GM12878 (cell line): ENCODE data around the gene PTPRC. TPM values are rescaled to one million over a fixed set of nuclear protein-coding genes. Genes with fewer than 3 reads are reported as not detected.

Experiments used
- ATAC-seq: fragments of 200-7000 bp; cut with Tn5 transposase; 3 replicates; pipeline ENCODE4 v1.9.1; 2020; ENCODE audit warnings: mild to moderate bottlenecking, moderate library complexity
- BruUV-seq: library from RNA; stranded (reverse); fragments of 400-500 nt; replicated peaks from 2 replicates; lab custom pipeline; 2021; lab: Mats Ljungman, UMichigan
- CTCF ChIA-PET: fragments of 300-600 bp; sonication (Branson Sonifier 250); formaldehyde crosslinking; extraction: SDS; loops from one replicate; lab custom pipeline; 2021; ENCODE audit warnings: inconsistent platforms; lab: Yijun Ruan, JAX
- POLR2A ChIA-PET: fragments of 350-600 bp; formaldehyde crosslinking; extraction: SDS; loops from one replicate; lab custom pipeline; 2021; ENCODE audit warnings: inconsistent platforms; lab: Charles Lee
- RAD21 ChIA-PET: fragments of 300-600 bp; sonication (Branson Sonifier 250); formaldehyde crosslinking; loops from one replicate; lab custom pipeline; 2023; ENCODE audit warnings: antibody characterized with exemption; ENCODE audit not compliant: unreplicated experiment; lab: Charles Lee
- SMC1A ChIA-PET: fragments of 300-600 bp; sonication (Branson Sonifier 250); formaldehyde crosslinking; loops from one replicate; lab custom pipeline; 2023; ENCODE audit not compliant: unreplicated experiment, uncharacterized antibody; lab: Charles Lee
- DNase-seq: peaks from one replicate; pipeline ENCODE4 v3.0.0-alpha.2; 2011; ENCODE audit warnings: low read depth, low spot score
- FAIRE-seq: peaks from 3 replicates; lab custom pipeline; 2011; peaks lifted over from hg19 to GRCh38; lab: Jason Lieb, UNC
- H2AFZ ChIP-seq: 2 replicates; pipeline ENCODE4 v1.6.0; 2011; ENCODE audit warnings: low read depth, low read length, control low read depth; ENCODE audit not compliant: control insufficient read depth
- H3K27ac ChIP-seq: 2 replicates; pipeline ENCODE4 v1.5.1; 2011; ENCODE audit warnings: control low read depth; ENCODE audit not compliant: control insufficient read depth, insufficient read depth
- H3K27me3 ChIP-seq, 2 experiments: replicated peaks in 1 of 2; 2 replicates each; pipeline versions ENCODE4 v1.6.0 to v1.6.1; 2011; ENCODE audit warnings: low read length in 1 of 2; ENCODE audit not compliant: control insufficient read depth in 2 of 2, insufficient read depth in 2 of 2
- H3K36me3 ChIP-seq, 2 experiments: 2 replicates each; pipeline ENCODE4 v1.5.1; 2011; ENCODE audit warnings: low read length in 1 of 2; ENCODE audit not compliant: control insufficient read depth in 2 of 2, insufficient read depth in 2 of 2
- H3K4me1 ChIP-seq: 2 replicates; pipeline ENCODE4 v1.6.1; 2011; ENCODE audit warnings: mild to moderate bottlenecking, low read length, moderate library complexity, mixed read lengths; ENCODE audit not compliant: control insufficient read depth, insufficient read depth
- H3K4me2 ChIP-seq: 2 replicates; pipeline ENCODE4 v1.6.0; 2011; ENCODE audit warnings: control low read depth; ENCODE audit not compliant: control insufficient read depth, insufficient read depth
- H3K4me3 ChIP-seq: fragments of 200-600 bp; sonication (generic); 2 replicates; pipeline ENCODE4 v1.5.1; 2016
- H3K79me2 ChIP-seq: 2 replicates; pipeline ENCODE4 v1.6.0; 2011; ENCODE audit warnings: low read length; ENCODE audit not compliant: control insufficient read depth, insufficient read depth
- H3K9ac ChIP-seq: 2 replicates; pipeline ENCODE4 v1.8.0; 2011; ENCODE audit warnings: low read length, control low read depth, mixed read lengths; ENCODE audit not compliant: control insufficient read depth, insufficient read depth
- H3K9me3 ChIP-seq: replicated peaks from 3 replicates; pipeline ENCODE4 v1.5.1; 2011; ENCODE audit warnings: mild to moderate bottlenecking, low read length; ENCODE audit not compliant: control insufficient read depth, insufficient read depth
- H4K20me1 ChIP-seq: 2 replicates; pipeline ENCODE4 v1.6.0; 2011; ENCODE audit not compliant: control insufficient read depth, insufficient read depth
- ATF7 ChIP-seq: fragments of 450-650 bp; IDR thresholded peaks from 2 replicates; pipeline ENCODE4 v1.6.1; 2016; ENCODE audit warnings: low read depth, mild to moderate bottlenecking
- BRCA1 ChIP-seq: IDR thresholded peaks from 2 replicates; pipeline ENCODE4 v1.6.1; 2011; ENCODE audit warnings: low read depth, low read length, improper control_type of control experiment
- CREB1 ChIP-seq: IDR thresholded peaks from 2 replicates; pipeline ENCODE4 v1.6.1; 2012; ENCODE audit warnings: low read depth, mild to moderate bottlenecking, inconsistent platforms
- CREM ChIP-seq: IDR thresholded peaks from 2 replicates; pipeline ENCODE4 v1.6.1; 2014; ENCODE audit warnings: antibody characterized with exemption, low read depth
- ESRRA ChIP-seq: IDR thresholded peaks from 2 replicates; pipeline ENCODE4 v1.6.1; 2012; ENCODE audit warnings: mild to moderate bottlenecking, low read length, improper control_type of control experiment
- GABPA ChIP-seq: IDR thresholded peaks from 2 replicates; pipeline ENCODE4 v1.6.1; 2014; ENCODE audit warnings: antibody characterized with exemption, low read depth, mild to moderate bottlenecking, inconsistent platforms
- GATAD2B ChIP-seq: fragments of 450-650 bp; conservative IDR thresholded peaks from 2 replicates; pipeline ENCODE4 v1.6.1; 2017; ENCODE audit warnings: low read depth, mild to moderate bottlenecking, moderate library complexity
- HDAC2 ChIP-seq: fragments of 200-600 bp; sonication (generic); IDR thresholded peaks from 2 replicates; pipeline ENCODE4 v1.6.1; 2017
- JUNB ChIP-seq: IDR thresholded peaks from 2 replicates; pipeline ENCODE4 v1.6.1; 2016; ENCODE audit warnings: antibody characterized with exemption, mild to moderate bottlenecking
- NFIC ChIP-seq: IDR thresholded peaks from 2 replicates; pipeline ENCODE4 v1.6.1; 2012; ENCODE audit warnings: low read depth, mild to moderate bottlenecking, inconsistent platforms, low read length, moderate library complexity
- NFYA ChIP-seq: IDR thresholded peaks from 2 replicates; pipeline ENCODE4 v1.6.1; 2011; ENCODE audit warnings: low read depth, mild to moderate bottlenecking, low read length, improper control_type of control experiment, borderline replicate concordance
- SIN3A ChIP-seq: IDR thresholded peaks from 2 replicates; pipeline ENCODE4 v1.6.1; 2012; ENCODE audit warnings: low read depth, low read length, improper control_type of control experiment
- SUZ12 ChIP-seq: fragments of 200-600 bp; sonication (generic); IDR thresholded peaks from one replicate; pipeline ENCODE4 v1.6.1; 2018; ENCODE audit warnings: antibody characterized with exemption, mild to moderate bottlenecking; ENCODE audit not compliant: unreplicated experiment
- YY1 ChIP-seq: IDR thresholded peaks from 2 replicates; pipeline ENCODE4 v1.6.1; 2011; ENCODE audit warnings: low read depth, mild to moderate bottlenecking, low read length
- WGBS: methylation state at CpG from one replicate; pipeline ENCODE4 v1.1.6; 2016; ENCODE audit warnings: low lambda C conversion rate; ENCODE audit not compliant: insufficient replicate concordance, insufficient coverage; ENCODE audit errors: missing lambda C conversion rate; 5-methylcytosine and 5-hydroxymethylcytosine counted together
- in situ Hi-C: fragments of 300-500 bp; cut with MboI; formaldehyde crosslinking; loops from 9 replicates; pipeline ENCODE4 v1.14.3; 2018; ENCODE audit warnings: mixed read lengths
- intact Hi-C: fragments of 100-400 bp; cut with micrococcal nuclease; formaldehyde crosslinking; loops from one replicate; pipeline ENCODE4 v1.14.2; 2022; ENCODE audit not compliant: unreplicated experiment
- polyA plus RNA-seq, 11 experiments: library from polyadenylated mRNA; depleted of rRNA in 4 of 11; unstranded in 6 of 11; stranded (reverse) in 5 of 11; fragments of >200 nt; fragmentation: Nextera tagmentation in 4 of 11; fragmentation: Illumina TruSeq in 1 of 11; extraction: Ambion mirVana in 4 of 11; extraction: Trizol in 1 of 11; gene quantifications; 1 replicate in 1 of 11; 2 replicates in 10 of 11; pipeline versions ENCODE4 v1.2.1 to v1.2.3, GENCODE V29; 2011 to 2016; ENCODE audit warnings: inconsistent platforms in 2 of 11, missing spikeins in 2 of 11, low read depth in 1 of 11
- total RNA-seq, 4 experiments: library from RNA; depleted of rRNA in 3 of 4; stranded (reverse); fragments of >200 nt in 3 of 4; fragmentation: Illumina TruSeq in 1 of 4; extraction: Trizol in 1 of 4; gene quantifications; 2 replicates each; pipeline versions ENCODE4 v1.2.1 to v1.2.3, GENCODE V29; 2013 to 2021
- TF ChIP-seq, protein P1 (sequence below): fragments of 450-650 bp; IDR thresholded peaks from 2 replicates; pipeline ENCODE4 v1.6.1; 2017; ENCODE audit warnings: mild to moderate bottlenecking, moderate library complexity

PTPRC gene
- total and polyA plus RNA-seq, 10 of the 15 experiments (the other 5 are each of a cell fraction or from before 2014, with no cell fraction given): 72.9 to 221 (median 118) TPM

- no peak for DNase-seq
- POLR2A ChIA-PET: interaction anchor here (1.1 kb wide), 1 partner anchor 319 kb away, joined by 3 read pairs; no protein-coding TSS in a partner anchor
- no peaks in the 10 kb centered on the region for H3K4me1 ChIP-seq
- CTCF ChIA-PET: interaction anchor here (0.7 to 1.8 kb wide), 3 partner anchors 8 to 449 kb away, joined by 3 to 4 read pairs (median 4); no protein-coding TSS in a partner anchor
- SMC1A ChIA-PET: interaction anchor here (0.8 to 2.5 kb wide), 5 partner anchors 13 to 449 kb away, joined by 3 to 11 read pairs (median 3); no protein-coding TSS in a partner anchor
- H3K79me2 ChIP-seq: no peaks in the 10 kb centered on the region
- H2AFZ ChIP-seq: no peak overlapping the region
- H3K4me3 ChIP-seq: no peak overlapping the region
- no peak for FAIRE-seq
- in situ Hi-C loops (no loop called here), intact Hi-C loops (no loop called here)
- no peaks in the 10 kb centered on the region for H3K27me3 ChIP-seq
- H3K9me3 ChIP-seq: peaks cover 14% of the 10 kb centered on the region; the same call in 2 of the 3 replicates
- BruUV-seq: no TSS peak
- no peak overlapping the region for H3K27ac ChIP-seq
- RAD21 ChIA-PET: interaction anchor here (1.7 to 2.6 kb wide), 3 partner anchors 29 to 449 kb away, joined by 5 to 13 read pairs (median 6); no protein-coding TSS in a partner anchor
- H3K9ac ChIP-seq: no peak overlapping the region
- no peaks in the 10 kb centered on the region; a peak in 1 of 4 replicates for H3K36me3 ChIP-seq
- no peaks in the 10 kb centered on the region for H4K20me1 ChIP-seq
- ATAC-seq: no peak
- TF ChIP-seq ATF7 (0 out of 2 replicates have a peak, but pooled peaks have one; percentile 12), YY1 (no peak), JUNB (peak; percentile 40)
- no peak overlapping the region for H3K4me2 ChIP-seq
Observed at GRCh38 chr1:198794498-198794897, 155.7 kb downstream of the PTPRC start.

GRCh38 chr1:198797656-198798055 lies 158.8 kb downstream of the PTPRC start:
- Histone ChIP-seq H3K79me2 (no peaks in the 10 kb centered on the region), H3K27ac (no peak overlapping the region), H3K4me1 (no peaks in the 10 kb centered on the region), H4K20me1 (no peaks in the 10 kb centered on the region), H3K36me3 (no peaks in the 10 kb centered on the region; a peak in 1 of 4 replicates), H3K4me2 (no peak overlapping the region), H3K9ac (no peak overlapping the region), H2AFZ (no peak overlapping the region), H3K4me3 (no peak overlapping the region), H3K27me3 (no peaks in the 10 kb centered on the region), H3K9me3 (peaks cover 14% of the 10 kb centered on the region; the same call in 2 of the 3 replicates)
- in situ Hi-C loops (no loop called here), intact Hi-C loops (no loop called here)
- FAIRE-seq (no peak), DNase-seq (no peak), ATAC-seq (no peak)
- ChIA-PET RAD21 (interaction anchor here (1.0 to 3.9 kb wide), 2 partner anchors 8 to 376 kb away, joined by 3 to 21 read pairs; no protein-coding TSS in a partner anchor), SMC1A (interaction anchor here (0.8 to 1.3 kb wide), 3 partner anchors 34 to 134 kb away, joined by 3 read pairs; no protein-coding TSS in a partner anchor), POLR2A (interaction anchor here (1.1 kb wide), 1 partner anchor 244 kb away, joined by 3 read pairs; no protein-coding TSS in a partner anchor), CTCF (interaction anchor here (1.3 to 3.4 kb wide), 3 partner anchors 8 to 315 kb away, joined by 3 to 17 read pairs (median 4); no protein-coding TSS in a partner anchor)
- 5% methylated on average over 2 of the region's 2 CpGs for WGBS
- no TSS peak for BruUV-seq
- no peak for TF ChIP-seq CREB1
- no peak for TF ChIP-seq GABPA
- no peak for TF ChIP-seq ESRRA
- TF ChIP-seq SIN3A: no peak
- TF ChIP-seq GATAD2B: no peak
- TF ChIP-seq HDAC2: no peak
- TF ChIP-seq NFYA: no peak
- TF ChIP-seq CREM: no peak
- TF ChIP-seq, protein P1, sequence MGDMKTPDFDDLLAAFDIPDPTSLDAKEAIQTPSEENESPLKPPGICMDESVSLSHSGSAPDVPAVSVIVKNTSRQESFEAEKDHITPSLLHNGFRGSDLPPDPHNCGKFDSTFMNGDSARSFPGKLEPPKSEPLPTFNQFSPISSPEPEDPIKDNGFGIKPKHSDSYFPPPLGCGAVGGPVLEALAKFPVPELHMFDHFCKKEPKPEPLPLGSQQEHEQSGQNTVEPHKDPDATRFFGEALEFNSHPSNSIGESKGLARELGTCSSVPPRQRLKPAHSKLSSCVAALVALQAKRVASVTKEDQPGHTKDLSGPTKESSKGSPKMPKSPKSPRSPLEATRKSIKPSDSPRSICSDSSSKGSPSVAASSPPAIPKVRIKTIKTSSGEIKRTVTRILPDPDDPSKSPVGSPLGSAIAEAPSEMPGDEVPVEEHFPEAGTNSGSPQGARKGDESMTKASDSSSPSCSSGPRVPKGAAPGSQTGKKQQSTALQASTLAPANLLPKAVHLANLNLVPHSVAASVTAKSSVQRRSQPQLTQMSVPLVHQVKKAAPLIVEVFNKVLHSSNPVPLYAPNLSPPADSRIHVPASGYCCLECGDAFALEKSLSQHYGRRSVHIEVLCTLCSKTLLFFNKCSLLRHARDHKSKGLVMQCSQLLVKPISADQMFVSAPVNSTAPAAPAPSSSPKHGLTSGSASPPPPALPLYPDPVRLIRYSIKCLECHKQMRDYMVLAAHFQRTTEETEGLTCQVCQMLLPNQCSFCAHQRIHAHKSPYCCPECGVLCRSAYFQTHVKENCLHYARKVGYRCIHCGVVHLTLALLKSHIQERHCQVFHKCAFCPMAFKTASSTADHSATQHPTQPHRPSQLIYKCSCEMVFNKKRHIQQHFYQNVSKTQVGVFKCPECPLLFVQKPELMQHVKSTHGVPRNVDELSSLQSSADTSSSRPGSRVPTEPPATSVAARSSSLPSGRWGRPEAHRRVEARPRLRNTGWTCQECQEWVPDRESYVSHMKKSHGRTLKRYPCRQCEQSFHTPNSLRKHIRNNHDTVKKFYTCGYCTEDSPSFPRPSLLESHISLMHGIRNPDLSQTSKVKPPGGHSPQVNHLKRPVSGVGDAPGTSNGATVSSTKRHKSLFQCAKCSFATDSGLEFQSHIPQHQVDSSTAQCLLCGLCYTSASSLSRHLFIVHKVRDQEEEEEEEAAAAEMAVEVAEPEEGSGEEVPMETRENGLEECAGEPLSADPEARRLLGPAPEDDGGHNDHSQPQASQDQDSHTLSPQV: no peak
- no peak for TF ChIP-seq SUZ12
- no peak for TF ChIP-seq BRCA1
- TF ChIP-seq NFIC: no peak
